Measurements from ENCODE around the gene DBT.

DBT gene

DNA sequence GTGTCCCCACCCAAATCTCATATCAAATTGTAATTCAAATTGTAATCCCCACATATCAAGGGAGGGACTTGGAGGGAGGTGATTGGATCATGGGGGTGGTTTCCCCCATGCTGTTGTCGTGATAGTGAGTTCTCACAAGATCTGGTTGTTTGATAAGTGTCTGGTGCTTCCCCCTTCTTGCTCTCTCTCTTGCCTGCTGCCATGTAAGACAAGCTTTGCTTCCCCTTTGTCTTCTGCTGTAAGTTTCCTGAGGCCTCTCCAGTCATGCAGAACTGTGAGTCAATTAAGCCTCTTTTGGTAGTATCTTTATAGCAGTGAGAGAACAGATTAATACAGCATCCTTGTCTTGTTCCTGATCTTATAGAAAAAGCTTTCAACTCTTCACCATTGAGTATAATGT lies 65.1 kb downstream of the DBT start (continued):
- TF ChIP-seq, protein P1, sequence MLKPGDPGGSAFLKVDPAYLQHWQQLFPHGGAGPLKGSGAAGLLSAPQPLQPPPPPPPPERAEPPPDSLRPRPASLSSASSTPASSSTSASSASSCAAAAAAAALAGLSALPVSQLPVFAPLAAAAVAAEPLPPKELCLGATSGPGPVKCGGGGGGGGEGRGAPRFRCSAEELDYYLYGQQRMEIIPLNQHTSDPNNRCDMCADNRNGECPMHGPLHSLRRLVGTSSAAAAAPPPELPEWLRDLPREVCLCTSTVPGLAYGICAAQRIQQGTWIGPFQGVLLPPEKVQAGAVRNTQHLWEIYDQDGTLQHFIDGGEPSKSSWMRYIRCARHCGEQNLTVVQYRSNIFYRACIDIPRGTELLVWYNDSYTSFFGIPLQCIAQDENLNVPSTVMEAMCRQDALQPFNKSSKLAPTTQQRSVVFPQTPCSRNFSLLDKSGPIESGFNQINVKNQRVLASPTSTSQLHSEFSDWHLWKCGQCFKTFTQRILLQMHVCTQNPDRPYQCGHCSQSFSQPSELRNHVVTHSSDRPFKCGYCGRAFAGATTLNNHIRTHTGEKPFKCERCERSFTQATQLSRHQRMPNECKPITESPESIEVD (tag by site-specific recombination; IDR thresholded peaks at IDR 0.05) = no peak

DNA sequence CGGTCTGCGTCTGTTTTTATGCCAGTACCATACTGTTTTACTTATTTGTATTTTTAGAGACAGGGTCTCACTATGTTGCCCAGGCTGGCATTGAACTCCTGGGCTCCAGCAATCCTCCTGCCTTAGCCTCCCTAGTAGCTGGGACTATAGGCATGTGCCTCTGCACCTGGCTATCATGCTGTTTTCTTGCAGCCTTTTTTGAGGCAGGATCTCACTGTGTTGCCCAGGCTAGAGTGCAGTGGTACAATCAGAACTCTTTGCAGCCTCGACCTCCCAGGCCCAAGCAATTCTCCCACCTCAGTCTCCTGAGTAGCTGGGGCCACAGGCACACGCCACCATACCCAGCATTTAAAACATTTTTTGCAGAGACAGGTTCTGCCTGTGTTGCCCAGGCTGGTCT lies 66.3 kb downstream of the DBT start:
- Histone ChIP-seq H3K36me3 (ENCODE audit: control insufficient read depth in 2 of 2, insufficient read depth in 1 of 2, low read length in 2 of 2) (no peaks in the 10 kb centered on the region), H3K4me3 (ENCODE audit: low read depth, low read length) (no peak overlapping the region), H3K27ac (ENCODE audit: extremely low read depth, low read depth, low read length) (no peak overlapping the region), H3K4me1 (ENCODE audit: control insufficient read depth, insufficient read depth, low read length) (0 out of 2 replicates have a peak, but pooled peaks cover 2% of the 10 kb centered on the region), H3K9me3 (ENCODE audit: control insufficient read depth, insufficient read depth, low read depth, low read length) (no peaks in the 10 kb centered on the region)
- ChIA-PET CTCF (no interaction called here), POLR2A (no interaction called here)
- TF ChIP-seq, protein P2, sequence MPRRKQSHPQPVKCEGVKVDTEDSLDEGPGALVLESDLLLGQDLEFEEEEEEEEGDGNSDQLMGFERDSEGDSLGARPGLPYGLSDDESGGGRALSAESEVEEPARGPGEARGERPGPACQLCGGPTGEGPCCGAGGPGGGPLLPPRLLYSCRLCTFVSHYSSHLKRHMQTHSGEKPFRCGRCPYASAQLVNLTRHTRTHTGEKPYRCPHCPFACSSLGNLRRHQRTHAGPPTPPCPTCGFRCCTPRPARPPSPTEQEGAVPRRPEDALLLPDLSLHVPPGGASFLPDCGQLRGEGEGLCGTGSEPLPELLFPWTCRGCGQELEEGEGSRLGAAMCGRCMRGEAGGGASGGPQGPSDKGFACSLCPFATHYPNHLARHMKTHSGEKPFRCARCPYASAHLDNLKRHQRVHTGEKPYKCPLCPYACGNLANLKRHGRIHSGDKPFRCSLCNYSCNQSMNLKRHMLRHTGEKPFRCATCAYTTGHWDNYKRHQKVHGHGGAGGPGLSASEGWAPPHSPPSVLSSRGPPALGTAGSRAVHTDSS (tag by site-specific recombination; IDR thresholded peaks at IDR 0.05) = no peak
- peak; percentile 82 for TF ChIP-seq ZNF121 (tag by site-specific recombination; IDR thresholded peaks at IDR 0.05)
- TF ChIP-seq ZNF19 (tag by site-specific recombination; IDR thresholded peaks at IDR 0.05; ENCODE audit: low read depth) = no peak
- TF ChIP-seq ZSCAN23 (tag by site-specific recombination; IDR thresholded peaks at IDR 0.05) = no peak

DNA sequence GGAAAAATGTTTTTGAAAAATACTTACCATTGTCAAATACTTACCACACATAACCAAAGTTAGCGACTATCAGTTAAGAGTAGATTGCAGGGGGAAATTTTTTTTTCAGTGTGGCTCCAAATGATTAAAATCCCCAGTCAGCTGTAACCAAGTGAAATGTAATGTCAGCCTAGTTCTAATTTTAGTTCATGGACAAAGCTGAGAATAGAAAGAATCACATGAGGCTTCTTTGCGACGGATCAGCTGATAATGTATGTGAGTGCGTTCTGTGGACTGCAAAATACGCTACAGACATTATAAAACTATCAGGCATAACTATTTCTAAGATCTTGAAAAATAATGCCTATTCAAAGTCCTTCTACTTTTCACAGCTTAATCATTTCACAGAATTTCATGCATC lies 71.5 kb downstream of the DBT start, which contains the start of gene LRRC39:
Gene LRRC39 (minus strand): TSS at position 166 of the 400 bp plus-strand sequence. CDS start 9,740 bp downstream, outside the sequence.
- CTCF ChIA-PET = interaction anchor here (0.8 kb wide), 1 partner anchor 279 kb away, joined by 3 read pairs; no protein-coding TSS in a partner anchor
- POLR2A ChIA-PET = interaction anchor here (0.6 kb wide), 1 partner anchor 47 kb away, joined by 4 read pairs; no protein-coding TSS in a partner anchor

More for the DNA sequence above, 71.5 kb downstream of the DBT start, which contains the start of gene LRRC39:
- no peaks in the 10 kb centered on the region for H3K36me3 ChIP-seq (ENCODE audit: control insufficient read depth in 2 of 2, insufficient read depth in 1 of 2, low read length in 2 of 2)
- H3K4me3 ChIP-seq (ENCODE audit: low read depth, low read length) = no peak within 1 kb of the TSS
- H3K9me3 ChIP-seq (ENCODE audit: control insufficient read depth, insufficient read depth, low read depth, low read length) = no peaks in the 10 kb centered on the region
- no peak within 1 kb of the TSS for H3K27ac ChIP-seq (ENCODE audit: extremely low read depth, low read depth, low read length)
- H3K4me1 ChIP-seq (ENCODE audit: control insufficient read depth, insufficient read depth, low read length) = no peaks in the 10 kb centered on the region
- TF ChIP-seq ZNF280C (tag by site-specific recombination; IDR thresholded peaks at IDR 0.05) (no peak), ZNF132 (tag by site-specific recombination; IDR thresholded peaks at IDR 0.05; ENCODE audit: borderline replicate concordance) (no peak), ZNF157 (tag by site-specific recombination; IDR thresholded peaks at IDR 0.05) (no peak), KLF1 (tag by site-specific recombination; IDR thresholded peaks at IDR 0.05) (no peak), ZNF514 (tag by site-specific recombination; IDR thresholded peaks at IDR 0.05) (no peak), ZSCAN16 (tag by site-specific recombination; IDR thresholded peaks at IDR 0.05) (no peak), YY1 (tag by site-specific recombination; IDR thresholded peaks at IDR 0.05) (no peak), ZNF654 (tag by site-specific recombination; IDR thresholded peaks at IDR 0.05; ENCODE audit: low read depth) (no peak), ZNF112 (tag by site-specific recombination; IDR thresholded peaks at IDR 0.05) (no peak), KLF16 (tag by site-specific recombination; IDR thresholded peaks at IDR 0.05) (no peak), ZNF292 (tag by site-specific recombination; IDR thresholded peaks at IDR 0.05; ENCODE audit: borderline replicate concordance, low read depth) (no peak), HOXC10 (CRISPR knock-in tag; IDR thresholded peaks at IDR 0.05) (no peak), EGR2 (tag by site-specific recombination; IDR thresholded peaks at IDR 0.05; ENCODE audit: low read depth) (no peak), ZNF558 (tag by site-specific recombination; IDR thresholded peaks at IDR 0.05) (no peak), ZNF626 (tag by site-specific recombination; IDR thresholded peaks at IDR 0.05) (no peak)
- TF ChIP-seq, protein P3, sequence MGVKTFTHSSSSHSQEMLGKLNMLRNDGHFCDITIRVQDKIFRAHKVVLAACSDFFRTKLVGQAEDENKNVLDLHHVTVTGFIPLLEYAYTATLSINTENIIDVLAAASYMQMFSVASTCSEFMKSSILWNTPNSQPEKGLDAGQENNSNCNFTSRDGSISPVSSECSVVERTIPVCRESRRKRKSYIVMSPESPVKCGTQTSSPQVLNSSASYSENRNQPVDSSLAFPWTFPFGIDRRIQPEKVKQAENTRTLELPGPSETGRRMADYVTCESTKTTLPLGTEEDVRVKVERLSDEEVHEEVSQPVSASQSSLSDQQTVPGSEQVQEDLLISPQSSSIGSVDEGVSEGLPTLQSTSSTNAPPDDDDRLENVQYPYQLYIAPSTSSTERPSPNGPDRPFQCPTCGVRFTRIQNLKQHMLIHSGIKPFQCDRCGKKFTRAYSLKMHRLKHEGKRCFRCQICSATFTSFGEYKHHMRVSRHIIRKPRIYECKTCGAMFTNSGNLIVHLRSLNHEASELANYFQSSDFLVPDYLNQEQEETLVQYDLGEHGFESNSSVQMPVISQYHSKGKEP (tag by site-specific recombination; IDR thresholded peaks at IDR 0.05) = no peak
- TF ChIP-seq, protein P4, sequence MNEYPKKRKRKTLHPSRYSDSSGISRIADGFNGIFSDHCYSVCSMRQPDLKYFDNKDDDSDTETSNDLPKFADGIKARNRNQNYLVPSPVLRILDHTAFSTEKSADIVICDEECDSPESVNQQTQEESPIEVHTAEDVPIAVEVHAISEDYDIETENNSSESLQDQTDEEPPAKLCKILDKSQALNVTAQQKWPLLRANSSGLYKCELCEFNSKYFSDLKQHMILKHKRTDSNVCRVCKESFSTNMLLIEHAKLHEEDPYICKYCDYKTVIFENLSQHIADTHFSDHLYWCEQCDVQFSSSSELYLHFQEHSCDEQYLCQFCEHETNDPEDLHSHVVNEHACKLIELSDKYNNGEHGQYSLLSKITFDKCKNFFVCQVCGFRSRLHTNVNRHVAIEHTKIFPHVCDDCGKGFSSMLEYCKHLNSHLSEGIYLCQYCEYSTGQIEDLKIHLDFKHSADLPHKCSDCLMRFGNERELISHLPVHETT (tag by site-specific recombination; IDR thresholded peaks at IDR 0.05) = no peak
